HL-60/S4 treated with phorbol 12-myristate 13-acetate at 8.2 ng/mL for 4 days and 3 days (cell line): ENCODE measurements around the gene CST7.
"Not testable (repeated sequence)": the region's sequence is repeated elsewhere in the genome, so short reads cannot be mapped to it uniquely, and the experiment has no call there.

Experiments
- in situ Hi-C: fragments of 300-500 bp; cut with MboI; formaldehyde crosslinking; loops from 2 replicates; pipeline ENCODE4 v1.15.0; 2022; ENCODE audit warnings: low sequenced_read_pairs

The CST7 gene

GRCh38 chr20:24996449-24997377 lies 47.6 kb downstream of the CST7 start:
- in situ Hi-C loops = loop anchor here (10.0 to 25.0 kb wide), 2 partner anchors 68 to 416 kb away; partner anchors contain the start of gene GINS1

GRCh38 chr20:24998121-24998520 lies 49.1 kb downstream of the CST7 start:
- in situ Hi-C loops = loop anchor here (10.0 to 25.0 kb wide), 2 partner anchors 67 to 414 kb away; partner anchors contain the start of gene GINS1

DNA sequence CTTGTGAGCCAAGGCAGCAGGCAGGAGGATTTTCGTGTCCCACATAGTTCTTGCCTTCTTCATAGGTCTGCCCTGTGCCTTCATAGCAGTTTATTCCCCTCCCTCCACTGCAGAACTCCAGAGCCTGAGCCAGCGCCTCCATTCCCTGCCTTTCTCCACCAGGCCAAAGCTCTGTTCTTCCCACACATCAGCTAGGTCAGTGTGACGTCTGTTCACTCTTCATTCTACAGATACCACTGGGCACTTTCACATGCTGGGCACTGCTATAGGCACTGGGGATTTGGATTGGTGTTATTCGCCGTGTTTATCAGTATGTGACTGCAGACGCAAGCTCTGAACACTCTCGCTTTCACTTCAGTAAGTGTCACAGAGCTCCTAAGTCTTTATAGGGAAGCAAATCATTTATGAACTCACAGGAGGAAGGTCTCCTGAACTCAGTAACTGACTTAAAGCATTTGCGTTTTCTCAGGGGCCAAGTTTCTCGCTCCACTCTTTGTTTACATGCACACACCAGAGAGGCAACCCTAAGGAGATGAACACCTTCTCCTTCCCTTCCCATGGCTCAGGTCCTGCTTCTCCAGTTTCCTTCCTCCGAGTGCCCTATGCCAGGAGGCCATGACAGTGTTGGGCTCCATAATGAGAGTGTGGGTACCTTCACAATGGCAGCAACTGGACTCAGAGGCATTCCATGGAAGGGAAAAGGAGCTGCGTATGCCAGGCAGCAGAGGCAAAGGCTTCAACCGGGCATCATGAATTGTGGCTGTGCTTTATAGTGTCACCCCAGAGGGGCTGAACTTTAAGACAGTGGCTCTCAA lies 49.8 kb downstream of the CST7 start:
- in situ Hi-C loops = loop anchor here (10.0 to 25.0 kb wide), 2 partner anchors 66 to 413 kb away; partner anchors contain the start of gene GINS1

DNA sequence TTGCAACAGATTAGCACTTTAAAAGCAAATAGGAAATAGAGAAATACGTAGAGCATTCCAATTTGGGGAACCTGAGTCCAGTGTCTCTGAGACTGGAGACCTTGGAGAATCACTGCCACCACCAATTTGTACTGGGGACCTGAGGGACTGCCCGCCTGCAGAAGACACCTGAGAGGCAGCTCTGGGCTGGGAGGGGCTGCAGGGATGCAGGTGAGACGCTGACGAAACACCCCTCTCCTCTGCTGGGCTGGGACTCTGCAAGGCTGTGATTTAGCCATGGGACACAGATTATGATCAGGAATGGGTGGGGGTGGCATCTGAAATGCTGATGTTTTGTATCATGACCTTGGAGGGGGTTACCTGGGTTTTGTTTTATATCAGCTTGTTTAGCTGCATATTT lies 50.5 kb downstream of the CST7 start:
- in situ Hi-C loops = loop anchor here (10.0 to 25.0 kb wide), 2 partner anchors 65 to 413 kb away; partner anchors contain the start of gene GINS1

GRCh38 chr20:25000268-25000801 lies 51.3 kb downstream of the CST7 start:
- in situ Hi-C loops = no loop called here

- in situ Hi-C loops = not testable (repeated sequence)
Measured at GRCh38 chr20:25001323-25001722, 52.3 kb downstream of the CST7 start.

GRCh38 chr20:25003002-25003401 lies 53.9 kb downstream of the CST7 start:
- in situ Hi-C loops = no loop called here

- in situ Hi-C loops = no loop called here
Measured at GRCh38 chr20:25005220-25005619, 56.2 kb downstream of the CST7 start.

GRCh38 chr20:25005661-25006060 lies 56.6 kb downstream of the CST7 start:
- in situ Hi-C loops = no loop called here

DNA sequence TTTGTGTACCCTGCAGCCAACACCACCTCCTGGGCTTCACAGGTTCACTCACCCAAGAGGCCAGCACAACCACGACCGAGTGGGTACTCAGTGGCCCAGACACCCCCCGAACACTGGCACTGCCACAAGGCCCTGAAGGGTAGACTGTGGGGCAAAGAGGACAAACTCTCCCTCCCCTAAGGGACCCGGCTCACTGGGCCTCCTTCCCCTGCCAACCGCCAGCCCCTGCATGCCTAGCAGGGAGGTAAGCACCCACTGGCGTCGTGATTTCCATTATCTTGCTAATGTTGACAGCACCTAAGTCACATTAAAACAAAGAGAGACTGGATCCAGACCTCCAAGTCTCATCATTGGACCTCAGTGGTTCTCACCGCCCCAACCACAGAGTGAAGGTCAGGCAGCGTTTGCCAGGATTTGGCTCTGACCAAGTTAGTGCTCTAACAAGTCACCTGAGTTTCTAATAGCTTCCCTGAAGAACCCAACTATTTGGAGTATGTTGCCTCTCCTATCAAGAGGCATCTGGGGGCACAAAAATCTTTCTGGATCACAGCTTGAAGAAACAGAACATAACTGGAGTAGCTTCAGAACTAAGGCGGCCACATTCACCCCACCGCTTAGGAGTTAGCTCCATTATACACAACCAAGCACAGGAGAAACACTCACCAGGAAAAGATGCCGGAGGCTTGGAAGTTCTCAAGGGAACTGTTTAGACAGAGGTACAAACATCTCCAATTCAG lies 57.5 kb downstream of the CST7 start:
- in situ Hi-C loops = no loop called here

GRCh38 chr20:25007491-25008305 lies 58.6 kb downstream of the CST7 start:
- in situ Hi-C loops = no loop called here

DNA sequence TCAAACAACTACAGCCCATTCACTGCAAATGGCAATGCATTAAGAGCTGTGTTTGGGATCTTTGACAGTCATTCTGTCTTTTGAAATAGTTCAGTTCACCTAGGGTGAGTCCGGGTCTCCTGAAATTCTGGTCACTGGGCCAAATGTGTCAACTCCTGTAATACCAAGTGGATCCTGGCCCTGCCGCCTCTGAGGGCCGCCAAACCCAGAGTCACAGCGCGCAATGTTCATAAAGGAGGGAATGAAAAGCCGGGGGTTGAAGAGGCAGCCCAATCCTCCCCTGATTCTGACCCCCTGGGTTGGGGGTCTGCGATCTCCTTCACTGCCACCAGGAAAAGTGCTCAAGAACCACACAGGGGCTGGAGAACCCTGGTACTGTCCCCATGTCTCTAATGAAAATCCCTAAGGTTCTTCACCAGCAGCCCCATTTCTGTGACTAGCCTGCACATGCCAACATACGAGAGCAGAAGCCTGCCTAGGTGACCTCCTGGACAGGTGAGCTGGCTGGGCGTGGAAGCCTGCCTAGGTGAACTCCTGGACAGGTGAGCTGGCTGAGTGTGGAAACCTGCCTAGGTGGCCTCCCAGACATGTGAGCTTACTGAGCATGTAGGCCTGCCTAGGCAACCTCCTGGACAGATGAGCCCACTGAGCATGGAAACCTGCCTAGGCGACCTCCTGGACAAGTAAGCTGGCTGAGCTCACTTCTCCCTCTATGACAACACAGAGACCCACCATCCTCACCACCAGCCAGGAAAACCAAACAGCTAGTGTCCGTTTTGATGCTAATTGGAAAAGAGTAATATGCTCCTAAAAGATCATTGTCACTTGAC lies 59.5 kb downstream of the CST7 start:
- in situ Hi-C loops = no loop called here
